AG10803 (cell line): Measurements from ENCODE around the gene RBM33.

Source experiments
- DNase-seq: peaks from one replicate; pipeline ENCODE4 v3.0.0; 2010; ENCODE audit warnings: low read depth
- H3K4me3 ChIP-seq: 2 replicates; pipeline ENCODE4 v1.5.1; 2011; ENCODE audit warnings: mild to moderate bottlenecking, low read length, control low read depth
- CTCF ChIP-seq: conservative IDR thresholded peaks from 2 replicates; pipeline ENCODE4 v1.5.1; 2011; ENCODE audit warnings: mild to moderate bottlenecking, low read length, control low read depth, inconsistent platforms

RBM33 gene

GRCh38 chr7:155792315-155792960, 148.0 kb downstream of the RBM33 start:
- TF ChIP-seq CTCF, result no peak
- no peak for DNase-seq
- no peak overlapping the region for H3K4me3 ChIP-seq

GRCh38 chr7:155792999-155793560, 148.6 kb downstream of the RBM33 start:
- DNase-seq, result no peak
- H3K4me3 ChIP-seq, result no peak overlapping the region
- no peak for TF ChIP-seq CTCF

GRCh38 chr7:155793720-155794119, 149.3 kb downstream of the RBM33 start:
- no peak for DNase-seq
- no peak overlapping the region for H3K4me3 ChIP-seq
- TF ChIP-seq CTCF, result no peak

GRCh38 chr7:155794196-155794595, 149.7 kb downstream of the RBM33 start:
- DNase-seq, result no peak

GRCh38 chr7:155795401-155795800, 150.9 kb downstream of the RBM33 start:
- DNase-seq, result no peak
- no peak for TF ChIP-seq CTCF
- H3K4me3 ChIP-seq, result no peak overlapping the region

More at GRCh38 chr7:155794196-155794595, 149.7 kb downstream of the RBM33 start:
- H3K4me3 ChIP-seq, result no peak overlapping the region
- no peak for TF ChIP-seq CTCF

- no peak for DNase-seq
These were observed 151.5 kb downstream of the RBM33 start for GRCh38 chr7:155795951-155796350.

More at GRCh38 chr7:155795951-155796350, 151.5 kb downstream of the RBM33 start:
- H3K4me3 ChIP-seq, result no peak overlapping the region
- no peak for TF ChIP-seq CTCF
